ENCODE measurements around the gene LRRC26.
A peak's percentile ranks its signal among the peaks of the same experiment; 100 is the strongest.

The LRRC26 gene

GRCh38 chr9:137188086-137188489, 18.2 kb upstream of the LRRC26 start:
- H4K20me1 ChIP-seq (ENCODE audit: insufficient read depth, low read length), result no peaks in the 10 kb centered on the region
- no peaks in the 10 kb centered on the region for H3K9me2 ChIP-seq (ENCODE audit: low read depth, low read length)
- H3K4me1 ChIP-seq (ENCODE audit: insufficient read depth, low read length, severe bottlenecking), result peaks cover 30% of the 10 kb centered on the region
- peak overlapping the region; percentile 89 for H3K4me2 ChIP-seq (ENCODE audit: low read length)
- H3F3A ChIP-seq (ENCODE audit: insufficient read depth, low read length), result no peaks in the 10 kb centered on the region
- no peaks in the 10 kb centered on the region for H3K27me3 ChIP-seq (ENCODE audit: insufficient read depth, low read length)
- H3K9me3 ChIP-seq (ENCODE audit: low read length), result no peaks in the 10 kb centered on the region
- H2AFZ ChIP-seq (ENCODE audit: low read length), result no peak overlapping the region
- H3K4me3 ChIP-seq (ENCODE audit: low read depth, low read length, poor library complexity, severe bottlenecking), result peak overlapping the region; percentile 72
- peak overlapping the region; percentile 69 for H3K9ac ChIP-seq (ENCODE audit: low read length)
- peaks cover 25% of the 10 kb centered on the region for H3K36me3 ChIP-seq (ENCODE audit: insufficient read depth, low read length)
- H3K79me2 ChIP-seq (ENCODE audit: insufficient read depth, low read length), result peaks cover 4% of the 10 kb centered on the region
- no peak overlapping the region for H3K27ac ChIP-seq (ENCODE audit: low read depth, low read length, poor library complexity, severe bottlenecking)
- TF ChIP-seq EZH2 (IDR thresholded peaks at IDR 0.05; ENCODE audit: borderline replicate concordance, low read length), result no peak

GRCh38 chr9:137187386-137187785, 17.5 kb upstream of the LRRC26 start:
- H3K36me3 ChIP-seq (ENCODE audit: insufficient read depth, low read length), result peaks cover 32% of the 10 kb centered on the region
- H3K9me2 ChIP-seq (ENCODE audit: low read depth, low read length), result no peaks in the 10 kb centered on the region
- no peaks in the 10 kb centered on the region for H4K20me1 ChIP-seq (ENCODE audit: insufficient read depth, low read length)
- peaks cover 30% of the 10 kb centered on the region for H3K4me1 ChIP-seq (ENCODE audit: insufficient read depth, low read length, severe bottlenecking)
- H3K27ac ChIP-seq (ENCODE audit: low read depth, low read length, poor library complexity, severe bottlenecking), result no peak overlapping the region
- no peaks in the 10 kb centered on the region for H3K27me3 ChIP-seq (ENCODE audit: insufficient read depth, low read length)
- no peaks in the 10 kb centered on the region for H3F3A ChIP-seq (ENCODE audit: insufficient read depth, low read length)
- peaks cover 4% of the 10 kb centered on the region for H3K79me2 ChIP-seq (ENCODE audit: insufficient read depth, low read length)
- TF ChIP-seq, protein P1, sequence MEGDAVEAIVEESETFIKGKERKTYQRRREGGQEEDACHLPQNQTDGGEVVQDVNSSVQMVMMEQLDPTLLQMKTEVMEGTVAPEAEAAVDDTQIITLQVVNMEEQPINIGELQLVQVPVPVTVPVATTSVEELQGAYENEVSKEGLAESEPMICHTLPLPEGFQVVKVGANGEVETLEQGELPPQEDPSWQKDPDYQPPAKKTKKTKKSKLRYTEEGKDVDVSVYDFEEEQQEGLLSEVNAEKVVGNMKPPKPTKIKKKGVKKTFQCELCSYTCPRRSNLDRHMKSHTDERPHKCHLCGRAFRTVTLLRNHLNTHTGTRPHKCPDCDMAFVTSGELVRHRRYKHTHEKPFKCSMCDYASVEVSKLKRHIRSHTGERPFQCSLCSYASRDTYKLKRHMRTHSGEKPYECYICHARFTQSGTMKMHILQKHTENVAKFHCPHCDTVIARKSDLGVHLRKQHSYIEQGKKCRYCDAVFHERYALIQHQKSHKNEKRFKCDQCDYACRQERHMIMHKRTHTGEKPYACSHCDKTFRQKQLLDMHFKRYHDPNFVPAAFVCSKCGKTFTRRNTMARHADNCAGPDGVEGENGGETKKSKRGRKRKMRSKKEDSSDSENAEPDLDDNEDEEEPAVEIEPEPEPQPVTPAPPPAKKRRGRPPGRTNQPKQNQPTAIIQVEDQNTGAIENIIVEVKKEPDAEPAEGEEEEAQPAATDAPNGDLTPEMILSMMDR (IDR thresholded peaks at IDR 0.05; ENCODE audit: low read length), result no peak
- no peak for TF ChIP-seq EZH2 (IDR thresholded peaks at IDR 0.05; ENCODE audit: borderline replicate concordance, low read length)
- H3K9me3 ChIP-seq (ENCODE audit: low read length), result no peaks in the 10 kb centered on the region
- H2AFZ ChIP-seq (ENCODE audit: low read length), result no peak overlapping the region
- peak overlapping the region; percentile 89 for H3K4me2 ChIP-seq (ENCODE audit: low read length)
- H3K9ac ChIP-seq (ENCODE audit: low read length), result peak overlapping the region; percentile 69
- peak overlapping the region; percentile 72 for H3K4me3 ChIP-seq (ENCODE audit: low read depth, low read length, poor library complexity, severe bottlenecking)

DNA sequence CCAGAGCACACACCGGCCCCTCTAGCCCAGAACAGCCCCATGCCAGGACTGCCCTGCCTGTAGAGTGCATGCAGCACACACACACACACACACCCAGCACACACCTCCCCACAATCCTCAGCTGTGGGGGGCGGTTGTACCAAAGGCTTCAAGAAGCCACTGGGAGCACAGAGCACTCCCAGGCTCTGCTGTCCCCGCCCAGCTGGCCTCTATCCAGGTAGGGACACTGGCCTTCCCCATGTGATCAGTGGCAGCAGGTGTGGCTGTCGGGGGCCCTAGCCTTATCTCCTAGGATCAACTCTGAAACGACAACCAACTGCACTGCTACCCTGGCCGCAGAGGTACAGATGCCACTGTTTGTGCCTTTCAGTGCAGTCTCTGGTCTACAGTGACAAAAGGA, 16.5 kb upstream of the LRRC26 start:
- H4K20me1 ChIP-seq (ENCODE audit: insufficient read depth, low read length), result no peaks in the 10 kb centered on the region
- H3K79me2 ChIP-seq (ENCODE audit: insufficient read depth, low read length), result peaks cover 4% of the 10 kb centered on the region
- H3K4me1 ChIP-seq (ENCODE audit: insufficient read depth, low read length, severe bottlenecking), result peaks cover 30% of the 10 kb centered on the region
- no peaks in the 10 kb centered on the region for H3K9me2 ChIP-seq (ENCODE audit: low read depth, low read length)
- H3F3A ChIP-seq (ENCODE audit: insufficient read depth, low read length), result no peaks in the 10 kb centered on the region
- peak overlapping the region; percentile 72 for H3K4me3 ChIP-seq (ENCODE audit: low read depth, low read length, poor library complexity, severe bottlenecking)
- H3K9me3 ChIP-seq (ENCODE audit: low read length), result no peaks in the 10 kb centered on the region
- no peak overlapping the region for H3K9ac ChIP-seq (ENCODE audit: low read length)
- H3K4me2 ChIP-seq (ENCODE audit: low read length), result peak overlapping the region; percentile 89; the same call in 1 of the 2 replicates
- no peaks in the 10 kb centered on the region for H3K27me3 ChIP-seq (ENCODE audit: insufficient read depth, low read length)
- TF ChIP-seq EZH2 (IDR thresholded peaks at IDR 0.05; ENCODE audit: borderline replicate concordance, low read length), result no peak
- no peak overlapping the region for H2AFZ ChIP-seq (ENCODE audit: low read length)
- peaks cover 37% of the 10 kb centered on the region for H3K36me3 ChIP-seq (ENCODE audit: insufficient read depth, low read length)
- H3K27ac ChIP-seq (ENCODE audit: low read depth, low read length, poor library complexity, severe bottlenecking), result no peak overlapping the region

GRCh38 chr9:137185921-137186320, 16.1 kb upstream of the LRRC26 start:
- Histone ChIP-seq H3F3A (ENCODE audit: insufficient read depth, low read length) (no peaks in the 10 kb centered on the region), H3K4me3 (ENCODE audit: low read depth, low read length, poor library complexity, severe bottlenecking) (no peak overlapping the region), H4K20me1 (ENCODE audit: insufficient read depth, low read length) (no peaks in the 10 kb centered on the region), H3K4me1 (ENCODE audit: insufficient read depth, low read length, severe bottlenecking) (peaks cover 30% of the 10 kb centered on the region), H3K9ac (ENCODE audit: low read length) (no peak overlapping the region), H3K9me2 (ENCODE audit: low read depth, low read length) (no peaks in the 10 kb centered on the region), H3K4me2 (ENCODE audit: low read length) (no peak overlapping the region), H2AFZ (ENCODE audit: low read length) (no peak overlapping the region), H3K27me3 (ENCODE audit: insufficient read depth, low read length) (no peaks in the 10 kb centered on the region), H3K27ac (ENCODE audit: low read depth, low read length, poor library complexity, severe bottlenecking) (no peak overlapping the region), H3K36me3 (ENCODE audit: insufficient read depth, low read length) (peaks cover 41% of the 10 kb centered on the region), H3K79me2 (ENCODE audit: insufficient read depth, low read length) (peaks cover 4% of the 10 kb centered on the region), H3K9me3 (ENCODE audit: low read length) (no peaks in the 10 kb centered on the region)
- TF ChIP-seq, protein P1 (IDR thresholded peaks at IDR 0.05; ENCODE audit: low read length), result no peak
- TF ChIP-seq EZH2 (IDR thresholded peaks at IDR 0.05; ENCODE audit: borderline replicate concordance, low read length), result no peak

Measured in OCI-LY1 (cell line).